Naive thymus-derived CD8-positive, alpha-beta T cell (primary cell): ENCODE data around the gene TEX51. TPM values are rescaled to one million over a fixed set of nuclear protein-coding genes. Genes with fewer than 3 reads are reported as not detected.

Experiments used
- ATAC-seq, 2 donors: fragments of 150-1000 bp; cut with Tn5 transposase in 1 of 2; sonication (Bioruptor Pico), chemical (Tn5 transposase) in 1 of 2; 1 replicate in 1 of 2; 2 replicates in 1 of 2; pipeline ENCODE4 v1.10.0; 2021; ENCODE audit warnings: mild to moderate bottlenecking in 2 of 2, moderate library complexity in 2 of 2
- POLR2A ChIA-PET: fragments of 350-600 bp; sonication (Branson Sonifier 250); formaldehyde crosslinking; loops from one replicate; lab custom pipeline; 2021; ENCODE audit warnings: antibody characterized with exemption; lab: Charles Lee
- DNase-seq, 10 donors: peaks; one replicate each; pipeline versions ENCODE4 v3.0.0 to v3.0.0-alpha.2; 2020 to 2022
- H3K27ac Mint-ChIP-seq, 10 donors: one replicate each; pipeline ENCODE4 v1.8.0; 2020 to 2022; ENCODE audit warnings: mild to moderate bottlenecking in 10 of 10, mixed read lengths in 10 of 10, moderate library complexity in 4 of 10, inconsistent platforms in 1 of 10
- H3K27me3 Mint-ChIP-seq, 5 donors: one replicate each; pipeline ENCODE4 v1.8.0; 2021 to 2022; ENCODE audit warnings: mixed read lengths in 5 of 5
- H3K36me3 Mint-ChIP-seq, 3 donors: one replicate each; pipeline ENCODE4 v1.8.0; 2020 to 2022; ENCODE audit warnings: mixed read lengths in 3 of 3, mild to moderate bottlenecking in 2 of 3, inconsistent platforms in 1 of 3
- H3K4me1 Mint-ChIP-seq, 4 donors: one replicate each; pipeline ENCODE4 v1.8.0; 2021 to 2022; ENCODE audit warnings: mixed read lengths in 4 of 4
- H3K4me3 Mint-ChIP-seq, 10 donors: one replicate each; pipeline ENCODE4 v1.8.0; 2020 to 2022; ENCODE audit warnings: mild to moderate bottlenecking in 10 of 10, mixed read lengths in 10 of 10, moderate library complexity in 6 of 10, inconsistent platforms in 1 of 10
- H3K9me3 Mint-ChIP-seq, 9 donors: one replicate each; pipeline ENCODE4 v1.8.0; 2020 to 2022; ENCODE audit warnings: mixed read lengths in 9 of 9, mild to moderate bottlenecking in 3 of 9, inconsistent platforms in 1 of 9, moderate library complexity in 1 of 9
- polyA plus RNA-seq, 3 donors: library from polyadenylated mRNA; unstranded; fragments of 300-500 nt; fragmentation: Illumina TruSeq; gene quantifications; one replicate each; pipeline ENCODE4 v1.2.3, GENCODE V29; 2021
- total RNA-seq, 8 experiments: library from RNA in 2 of 8; stranded (reverse) in 2 of 8; gene quantifications; one replicate each; pipeline ENCODE4 v1.2.3 and lab custom pipeline; 2021 to 2026

TEX51 gene
- total and polyA plus RNA-seq, 5 experiments from 2014 or later, result not detected

DNA sequence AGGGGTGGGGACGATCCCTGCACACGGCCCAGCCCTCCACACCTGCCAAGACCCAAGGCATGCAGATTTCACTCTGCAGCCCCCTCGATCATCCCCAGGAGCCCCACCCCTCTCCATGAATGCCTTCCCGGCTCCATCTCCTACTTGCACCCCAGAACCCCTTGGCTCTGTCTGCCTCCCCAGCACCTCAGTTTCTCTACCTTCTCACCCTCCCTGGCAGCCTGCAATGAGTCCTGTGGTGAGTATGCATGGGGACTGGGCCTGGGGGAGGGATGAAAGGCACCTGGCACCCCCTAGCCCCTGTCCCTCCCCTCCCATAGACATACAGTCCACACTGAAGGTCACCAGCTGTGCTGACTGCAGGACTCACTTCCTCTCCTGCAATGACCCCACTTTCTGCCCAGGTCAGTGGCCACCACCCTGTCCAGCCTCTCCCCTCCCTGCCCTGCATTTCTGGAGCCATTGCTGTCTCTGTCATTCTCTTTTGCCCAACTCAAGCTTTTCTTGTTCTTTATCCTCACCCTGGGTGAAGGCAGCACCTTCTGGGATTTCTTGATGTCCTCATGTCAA, 1.0 kb downstream of the TEX51 start:
- POLR2A ChIA-PET, result no interaction called here
- Mint-ChIP-seq H3K4me1 (peaks cover 0 to 2% (median 0%) of the 10 kb centered on the region in 4 donors), H3K9me3 (peaks cover 0 to 23% (median 6%) of the 10 kb centered on the region in 9 donors), H3K4me3 (no peak overlapping the region), H3K36me3 (peaks cover 0 to 7% (median 2%) of the 10 kb centered on the region in 3 donors), H3K27ac (no peak overlapping the region), H3K27me3 (peaks cover 4 to 17% (median 11%) of the 10 kb centered on the region in 5 donors)
- ATAC-seq (no peak), DNase-seq (no peak)

DNA sequence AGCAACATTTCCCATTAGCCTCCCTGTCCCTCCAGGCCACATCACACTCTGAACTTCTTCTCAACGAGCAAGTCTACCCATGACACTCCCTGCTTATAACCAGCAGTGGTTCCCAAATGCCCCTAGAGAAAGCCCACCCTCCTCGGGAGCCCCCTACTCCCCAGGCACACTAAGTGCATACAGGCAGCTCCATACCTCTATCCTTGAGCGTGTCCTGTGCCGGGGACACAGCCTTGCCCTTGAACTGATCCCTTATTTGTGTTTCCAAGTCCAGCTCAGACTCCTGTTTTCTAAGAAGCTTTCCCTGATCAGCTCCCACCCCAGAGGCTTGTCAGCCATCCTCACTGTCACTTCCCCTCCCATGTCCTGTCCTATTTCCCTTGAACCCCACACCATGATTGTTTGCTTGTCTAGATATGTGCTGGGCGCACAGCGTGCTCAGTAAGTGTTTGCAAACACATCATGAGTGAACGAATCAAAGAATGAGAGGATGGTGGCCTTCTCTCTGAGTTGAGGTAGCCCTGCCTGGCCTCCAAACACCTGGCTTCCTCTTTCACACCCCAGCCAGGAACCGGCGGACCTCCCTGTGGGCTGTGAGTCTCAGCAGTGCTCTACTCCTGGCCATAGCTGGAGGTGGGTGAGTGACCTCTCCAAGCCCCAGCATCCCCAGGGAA, 2.1 kb downstream of the TEX51 start:
- DNase-seq, result no peak
- peaks cover 0 to 27% (median 6%) of the 10 kb centered on the region in 9 donors for H3K9me3 Mint-ChIP-seq
- ATAC-seq, result no peak
- peaks cover 4 to 17% (median 11%) of the 10 kb centered on the region in 5 donors for H3K27me3 Mint-ChIP-seq
- H3K27ac Mint-ChIP-seq, result peak overlapping the region in 1 of 10 donors; percentile 15
- no peak overlapping the region for H3K4me3 Mint-ChIP-seq
- POLR2A ChIA-PET, result no interaction called here
- peaks cover 0 to 7% (median 2%) of the 10 kb centered on the region in 3 donors for H3K36me3 Mint-ChIP-seq
- peaks cover 2 to 6% (median 3%) of the 10 kb centered on the region in 4 donors for H3K4me1 Mint-ChIP-seq

DNA sequence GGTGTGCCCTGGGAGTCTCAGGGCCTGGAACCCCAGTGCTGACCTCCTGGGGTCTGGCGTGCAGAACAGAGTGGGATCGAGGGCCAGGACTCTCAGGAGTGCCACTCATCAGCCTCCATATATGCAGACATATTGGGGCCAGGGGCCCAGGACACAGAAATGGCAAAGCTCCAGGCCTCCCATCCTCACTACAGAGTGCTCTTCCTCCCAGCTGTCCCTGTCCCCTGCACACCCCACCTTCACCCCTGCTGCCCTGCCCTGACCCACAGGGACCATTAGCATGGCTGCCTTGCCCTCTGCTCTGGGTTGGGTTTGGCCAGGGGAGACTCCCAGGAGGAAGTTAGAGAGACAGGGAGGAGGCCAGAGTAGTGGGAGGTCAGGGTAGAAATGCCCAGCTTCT, 2.8 kb downstream of the TEX51 start:
- no peak overlapping the region for H3K27ac Mint-ChIP-seq
- peaks cover 4 to 12% (median 10%) of the 10 kb centered on the region in 4 donors for H3K4me1 Mint-ChIP-seq
- POLR2A ChIA-PET, result no interaction called here
- ATAC-seq (no peak), DNase-seq (no peak)
- peaks cover 4 to 17% (median 11%) of the 10 kb centered on the region in 5 donors for H3K27me3 Mint-ChIP-seq
- H3K9me3 Mint-ChIP-seq, result peaks cover 0 to 27% (median 9%) of the 10 kb centered on the region in 9 donors
- peaks cover 0 to 7% (median 2%) of the 10 kb centered on the region in 3 donors for H3K36me3 Mint-ChIP-seq
- no peak overlapping the region for H3K4me3 Mint-ChIP-seq

- no peak for ATAC-seq
- Mint-ChIP-seq H3K9me3 (peaks cover 0 to 27% (median 9%) of the 10 kb centered on the region in 9 donors), H3K27me3 (peaks cover 4 to 23% (median 11%) of the 10 kb centered on the region in 5 donors), H3K4me3 (no peak overlapping the region), H3K4me1 (peaks cover 4 to 13% (median 11%) of the 10 kb centered on the region in 4 donors), H3K36me3 (peaks cover 0 to 7% (median 2%) of the 10 kb centered on the region in 3 donors), H3K27ac (no peak overlapping the region)
- POLR2A ChIA-PET, result no interaction called here
- DNase-seq, result no peak
Measured at GRCh38 chr2:126902152-126902835, 3.6 kb downstream of the TEX51 start.

DNA sequence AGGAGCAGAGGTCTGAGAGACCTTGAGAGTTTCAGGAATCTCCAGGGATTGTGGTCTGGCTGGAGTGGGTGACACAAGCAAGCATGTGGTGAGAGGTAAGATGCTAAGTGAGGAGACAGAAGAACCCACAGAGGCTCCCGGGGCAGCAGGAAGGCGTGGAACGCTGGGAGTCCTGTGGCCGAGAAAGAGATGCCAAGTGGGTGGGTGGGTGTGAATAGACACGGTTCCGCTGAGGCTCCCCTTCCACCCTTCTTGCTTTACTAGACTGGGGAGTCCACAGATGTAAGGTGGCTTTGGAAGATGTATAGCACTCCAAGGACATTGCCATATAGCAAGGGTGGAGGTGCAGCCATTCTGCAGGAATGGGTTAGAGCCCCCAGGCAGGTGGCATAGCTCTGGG, 4.2 kb downstream of the TEX51 start:
- peaks cover 0 to 23% (median 9%) of the 10 kb centered on the region in 9 donors for H3K9me3 Mint-ChIP-seq
- peaks cover 4 to 26% (median 11%) of the 10 kb centered on the region in 5 donors for H3K27me3 Mint-ChIP-seq
- peaks cover 0 to 6% (median 2%) of the 10 kb centered on the region in 3 donors for H3K36me3 Mint-ChIP-seq
- no peak for DNase-seq
- no peak overlapping the region for H3K27ac Mint-ChIP-seq
- POLR2A ChIA-PET, result no interaction called here
- H3K4me3 Mint-ChIP-seq, result no peak overlapping the region
- H3K4me1 Mint-ChIP-seq, result peaks cover 4 to 13% (median 11%) of the 10 kb centered on the region in 4 donors
- ATAC-seq, result no peak

GRCh38 chr2:126905991-126906390, 7.3 kb downstream of the TEX51 start:
- H3K9me3 Mint-ChIP-seq, result peaks cover 0 to 17% (median 3%) of the 10 kb centered on the region in 9 donors
- peaks cover 0 to 21% (median 1%) of the 10 kb centered on the region in 5 donors for H3K27me3 Mint-ChIP-seq
- H3K36me3 Mint-ChIP-seq, result peaks cover 0 to 2% (median 0%) of the 10 kb centered on the region in 3 donors
- H3K4me3 Mint-ChIP-seq, result no peak overlapping the region
- H3K4me1 Mint-ChIP-seq, result peaks cover 4 to 13% (median 12%) of the 10 kb centered on the region in 4 donors
- ATAC-seq (no peak), DNase-seq (no peak)
- H3K27ac Mint-ChIP-seq, result no peak overlapping the region
- POLR2A ChIA-PET, result no interaction called here

DNA sequence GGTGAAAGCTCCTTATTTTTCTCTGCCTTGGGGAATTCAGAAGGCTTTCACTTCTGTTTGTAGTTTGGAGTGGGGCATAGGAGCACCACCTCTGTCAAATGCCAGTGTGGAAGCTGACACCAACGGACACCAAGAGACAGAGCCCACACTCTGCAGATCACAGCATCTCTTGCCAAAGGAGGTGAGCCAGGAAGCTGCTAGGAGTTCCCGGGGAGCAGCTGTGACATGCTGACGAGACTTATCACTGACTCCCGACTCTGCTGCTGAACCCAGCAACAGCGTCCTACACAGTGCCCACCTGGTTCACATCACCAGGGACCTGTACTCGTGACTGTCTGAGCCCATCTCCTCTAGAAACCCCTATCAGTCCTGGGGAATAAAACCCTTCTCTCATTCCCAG, 8.1 kb downstream of the TEX51 start:
- DNase-seq (no peak), ATAC-seq (no peak)
- Mint-ChIP-seq H3K36me3 (peaks cover 0 to 2% (median 0%) of the 10 kb centered on the region in 3 donors), H3K27ac (no peak overlapping the region), H3K4me3 (no peak overlapping the region), H3K27me3 (peaks cover 0 to 20% (median 1%) of the 10 kb centered on the region in 5 donors), H3K4me1 (peaks cover 4 to 13% (median 12%) of the 10 kb centered on the region in 4 donors), H3K9me3 (peaks cover 0 to 17% (median 3%) of the 10 kb centered on the region in 9 donors)
- POLR2A ChIA-PET, result no interaction called here

- POLR2A ChIA-PET, result no interaction called here
- no peak for ATAC-seq
- H3K36me3 Mint-ChIP-seq, result peaks cover 0 to 2% (median 0%) of the 10 kb centered on the region in 3 donors
- peaks cover 0 to 16% (median 3%) of the 10 kb centered on the region in 9 donors for H3K9me3 Mint-ChIP-seq
- no peak overlapping the region for H3K27ac Mint-ChIP-seq
- H3K4me1 Mint-ChIP-seq, result peaks cover 3 to 13% (median 12%) of the 10 kb centered on the region in 4 donors
- H3K27me3 Mint-ChIP-seq, result peaks cover 0 to 16% (median 1%) of the 10 kb centered on the region in 5 donors
- no peak overlapping the region for H3K4me3 Mint-ChIP-seq
- no peak for DNase-seq
Measured at GRCh38 chr2:126907671-126908070, 9.0 kb downstream of the TEX51 start.

DNA sequence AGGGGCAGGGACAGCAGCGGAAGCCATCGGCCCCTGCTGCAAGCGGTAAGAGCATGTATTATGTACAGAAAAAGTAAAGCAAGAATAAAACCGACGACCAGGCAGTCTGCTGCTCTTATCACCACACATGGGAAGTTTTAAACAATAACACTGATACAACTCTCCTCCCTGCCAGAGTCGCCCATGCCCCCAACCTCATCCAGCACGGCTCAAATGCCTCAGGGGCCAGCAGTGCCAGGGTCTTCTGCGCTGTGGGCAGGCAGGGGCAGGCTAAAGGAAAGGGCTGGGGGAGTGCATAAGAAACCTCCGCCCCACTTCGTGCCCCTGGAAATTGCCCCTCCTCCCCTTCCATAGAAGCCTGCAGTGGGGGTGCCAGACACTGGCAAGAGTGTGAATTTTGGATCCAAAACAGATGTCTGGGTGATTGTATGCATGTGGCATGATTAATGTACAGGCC, 10.1 kb downstream of the TEX51 start:
- H3K4me1 Mint-ChIP-seq, result peaks cover 2 to 13% (median 12%) of the 10 kb centered on the region in 4 donors
- peaks cover 0 to 11% (median 1%) of the 10 kb centered on the region in 5 donors for H3K27me3 Mint-ChIP-seq
- ATAC-seq, result no peak
- H3K4me3 Mint-ChIP-seq, result no peak overlapping the region
- H3K36me3 Mint-ChIP-seq, result peaks cover 0 to 2% (median 0%) of the 10 kb centered on the region in 3 donors
- no peak overlapping the region for H3K27ac Mint-ChIP-seq
- POLR2A ChIA-PET, result no interaction called here
- H3K9me3 Mint-ChIP-seq, result peaks cover 0 to 11% (median 3%) of the 10 kb centered on the region in 9 donors
- no peak for DNase-seq

DNA sequence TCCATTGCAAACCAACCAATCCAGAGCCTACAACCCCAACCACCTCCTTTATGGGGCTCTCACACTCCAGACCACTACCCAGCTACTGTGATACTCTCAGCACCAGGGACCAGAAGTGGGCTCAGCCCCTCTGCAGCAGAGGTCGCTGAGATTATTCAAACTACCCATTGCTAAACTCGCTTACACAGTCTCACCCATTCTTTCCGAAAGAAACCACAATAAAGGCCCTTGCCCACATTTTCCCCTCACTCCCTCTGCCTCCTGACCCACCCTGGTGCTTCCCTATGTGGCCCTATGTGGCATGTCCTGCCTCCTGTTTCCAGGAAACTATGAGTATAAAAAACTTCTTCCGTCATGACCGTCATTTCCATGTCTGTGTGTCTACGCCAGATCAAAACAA, 10.7 kb downstream of the TEX51 start:
- no peak overlapping the region for H3K27ac Mint-ChIP-seq
- peaks cover 2 to 13% (median 12%) of the 10 kb centered on the region in 4 donors for H3K4me1 Mint-ChIP-seq
- H3K36me3 Mint-ChIP-seq, result no peaks in the 10 kb centered on the region
- no peak for ATAC-seq
- DNase-seq, result no peak
- H3K4me3 Mint-ChIP-seq, result no peak overlapping the region
- peaks cover 0 to 5% (median under 1%) of the 10 kb centered on the region in 9 donors for H3K9me3 Mint-ChIP-seq
- POLR2A ChIA-PET, result no interaction called here
- peaks cover 0 to 11% (median 1%) of the 10 kb centered on the region in 5 donors for H3K27me3 Mint-ChIP-seq

GRCh38 chr2:126909781-126910180, 11.1 kb downstream of the TEX51 start:
- no peak overlapping the region for H3K27ac Mint-ChIP-seq
- no peaks in the 10 kb centered on the region for H3K36me3 Mint-ChIP-seq
- ATAC-seq, result no peak
- no peak overlapping the region for H3K4me3 Mint-ChIP-seq
- H3K27me3 Mint-ChIP-seq, result peaks cover 0 to 11% (median 0%) of the 10 kb centered on the region in 5 donors
- H3K9me3 Mint-ChIP-seq, result peaks cover 0 to 4% (median 0%) of the 10 kb centered on the region in 9 donors
- H3K4me1 Mint-ChIP-seq, result peaks cover 2 to 13% (median 12%) of the 10 kb centered on the region in 4 donors
- POLR2A ChIA-PET, result no interaction called here
- no peak for DNase-seq

DNA sequence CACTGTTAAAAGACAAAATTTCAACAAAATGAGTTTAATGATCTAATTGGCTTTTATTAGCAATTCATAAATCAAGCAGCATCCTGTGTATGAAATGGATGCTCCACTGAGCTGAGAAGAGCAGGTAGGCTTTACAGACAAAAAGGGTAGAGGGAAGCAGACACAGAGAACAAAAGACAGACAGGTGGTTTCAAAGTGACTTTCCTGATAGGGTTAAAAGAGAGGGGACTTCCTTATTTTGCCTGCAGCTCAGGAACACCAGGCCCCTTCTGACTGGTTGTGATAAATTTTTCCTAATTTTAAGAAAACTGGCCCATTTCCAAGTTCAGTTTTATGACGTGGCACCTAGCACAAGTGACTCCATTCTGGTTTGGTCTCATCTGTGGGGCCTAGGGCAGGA, 11.9 kb downstream of the TEX51 start:
- H3K36me3 Mint-ChIP-seq, result no peaks in the 10 kb centered on the region
- POLR2A ChIA-PET, result no interaction called here
- H3K27ac Mint-ChIP-seq, result no peak overlapping the region
- H3K27me3 Mint-ChIP-seq, result peaks cover 0 to 11% (median 0%) of the 10 kb centered on the region in 5 donors
- H3K4me3 Mint-ChIP-seq, result no peak overlapping the region
- H3K4me1 Mint-ChIP-seq, result peaks cover 2 to 11% (median 9%) of the 10 kb centered on the region in 4 donors
- peaks cover 0 to 3% (median 0%) of the 10 kb centered on the region in 9 donors for H3K9me3 Mint-ChIP-seq
- DNase-seq, result no peak
- no peak for ATAC-seq
